Activated CD4-positive, alpha-beta T cell treated with anti-CD3 and anti-CD28 coated beads for 36 hours (primary cell): ENCODE measurements around the gene NCOA7. TPM values are rescaled to one million over a fixed set of nuclear protein-coding genes. Genes with fewer than 3 reads are reported as not detected.
"Not testable (repeated sequence)": the region's sequence is repeated elsewhere in the genome, so short reads cannot be mapped to it uniquely, and the experiment has no call there.

ENCODE experiments used
- ATAC-seq: fragments of 200-7000 bp; cut with Tn5 transposase; one replicate; pipeline ENCODE4 v1.10.0; 2021; ENCODE audit warnings: mild to moderate bottlenecking, moderate library complexity
- CTCF ChIA-PET: fragments of 350-600 bp; sonication (Branson Sonifier 250); formaldehyde crosslinking; loops from one replicate; lab custom pipeline; 2021; ENCODE audit warnings: antibody characterized with exemption; lab: Charles Lee
- POLR2A ChIA-PET: fragments of 350-600 bp; sonication (Branson Sonifier 250); formaldehyde crosslinking; loops from one replicate; lab custom pipeline; 2021; ENCODE audit warnings: antibody characterized with exemption, inconsistent platforms; lab: Charles Lee
- DNase-seq: peaks from one replicate; pipeline ENCODE4 v3.0.0-alpha.2; 2020
- H3K27ac Mint-ChIP-seq: one replicate; pipeline ENCODE4 v1.8.0; 2021; ENCODE audit warnings: mixed read lengths
- H3K27me3 Mint-ChIP-seq: one replicate; pipeline ENCODE4 v1.8.0; 2021; ENCODE audit warnings: mixed read lengths
- H3K36me3 Mint-ChIP-seq: one replicate; pipeline ENCODE4 v1.8.0; 2021; ENCODE audit warnings: low read depth, mixed read lengths
- H3K4me1 Mint-ChIP-seq: one replicate; pipeline ENCODE4 v1.8.0; 2021; ENCODE audit warnings: mixed read lengths
- H3K4me3 Mint-ChIP-seq: one replicate; pipeline ENCODE4 v1.8.0; 2021; ENCODE audit warnings: mild to moderate bottlenecking, moderate library complexity, mixed read lengths
- H3K9me3 Mint-ChIP-seq: one replicate; pipeline ENCODE4 v1.8.0; 2021; ENCODE audit warnings: low read depth, mixed read lengths
- intact Hi-C, 2 experiments: fragments of 100-400 bp; cut with DNase I in 1 of 2; cut with micrococcal nuclease in 1 of 2; formaldehyde crosslinking; loops; one replicate each; pipeline versions ENCODE4 v1.14.2 to v1.15.1; 2022 to 2024; cut with DNase I, micrococcal nuclease
- total RNA-seq, 2 experiments: library from RNA; stranded (reverse); gene quantifications; one replicate each; pipeline ENCODE4 v1.2.3, GENCODE V29; 2021

NCOA7 gene
- total RNA-seq, 2 experiments from 2014 or later = 54.3 to 67.4 TPM

DNA sequence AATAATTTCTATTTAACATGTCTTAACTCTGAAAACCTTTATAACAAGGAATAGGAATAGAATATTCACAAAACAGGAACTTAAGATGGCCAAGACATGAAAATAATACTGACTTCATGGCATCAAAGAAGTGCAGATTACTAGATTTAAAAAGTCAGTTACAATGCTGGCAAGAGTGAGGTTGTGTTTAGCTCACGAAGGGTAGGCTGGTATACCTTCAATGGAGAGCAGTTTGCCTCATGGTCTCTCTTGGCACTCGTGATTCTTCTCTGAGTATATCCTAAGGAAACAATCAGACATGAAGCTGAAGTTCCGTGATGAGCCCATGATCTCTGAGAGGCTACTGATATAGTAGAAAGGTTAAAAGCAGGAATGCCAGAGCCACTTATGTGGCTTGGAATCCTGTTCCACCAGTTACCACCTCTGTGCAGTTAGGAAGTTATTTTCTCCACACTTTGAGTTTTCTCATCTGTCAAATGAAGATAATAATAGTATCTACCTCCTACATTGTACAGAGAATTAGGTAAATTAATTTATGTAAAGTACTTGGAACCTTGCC, 7.2 kb downstream of the NCOA7 start:
- CTCF ChIA-PET = no interaction called here

GRCh38 chr6:125798734-125799508, 8.2 kb downstream of the NCOA7 start:
- ATAC-seq (no peak), DNase-seq (no peak)
- no peaks in the 10 kb centered on the region for H3K27me3 Mint-ChIP-seq
- ChIA-PET POLR2A (no interaction called here), CTCF (interaction anchor here (0.5 kb wide), 1 partner anchor 187 kb away, joined by 3 read pairs; the partner anchor contains the start of gene TRMT11)
- intact Hi-C loops = no loop called here
- peaks cover 52% of the 10 kb centered on the region for H3K4me1 Mint-ChIP-seq
- H3K36me3 Mint-ChIP-seq = peaks cover 35% of the 10 kb centered on the region
- H3K27ac Mint-ChIP-seq = no peak overlapping the region
- H3K9me3 Mint-ChIP-seq = no peaks in the 10 kb centered on the region
- no peak overlapping the region for H3K4me3 Mint-ChIP-seq

More for the DNA sequence above, 7.2 kb downstream of the NCOA7 start:
- Mint-ChIP-seq H3K36me3 (peaks cover 35% of the 10 kb centered on the region), H3K4me3 (no peak overlapping the region), H3K9me3 (no peaks in the 10 kb centered on the region), H3K27me3 (no peaks in the 10 kb centered on the region), H3K4me1 (peaks cover 53% of the 10 kb centered on the region), H3K27ac (no peak overlapping the region)
- POLR2A ChIA-PET = no interaction called here
- ATAC-seq (no peak), DNase-seq (no peak)
- intact Hi-C loops = no loop called here

- ATAC-seq (no peak), DNase-seq (no peak)
- ChIA-PET CTCF (interaction anchor here (1.7 kb wide), 1 partner anchor 96 kb away, joined by 6 read pairs; no protein-coding TSS in a partner anchor), POLR2A (no interaction called here)
- Mint-ChIP-seq H3K36me3 (peaks cover 29% of the 10 kb centered on the region), H3K27ac (no peak overlapping the region), H3K27me3 (no peaks in the 10 kb centered on the region), H3K9me3 (no peaks in the 10 kb centered on the region), H3K4me1 (peaks cover 62% of the 10 kb centered on the region), H3K4me3 (no peak overlapping the region)
- intact Hi-C loops = loop anchor here in 1 of 2 experiments (1.0 kb wide), 1 partner anchor 8 kb away; no protein-coding TSS in a partner anchor
Measured at GRCh38 chr6:125802383-125802782, 11.6 kb downstream of the NCOA7 start.

- no peak overlapping the region for H3K4me3 Mint-ChIP-seq
- peaks cover 62% of the 10 kb centered on the region for H3K4me1 Mint-ChIP-seq
- intact Hi-C loops = loop anchor here in 1 of 2 experiments (1.0 kb wide), 1 partner anchor 9 kb away; no protein-coding TSS in a partner anchor
- DNase-seq (no peak), ATAC-seq (no peak)
- no peak overlapping the region for H3K27ac Mint-ChIP-seq
- no peaks in the 10 kb centered on the region for H3K27me3 Mint-ChIP-seq
- peaks cover 26% of the 10 kb centered on the region for H3K36me3 Mint-ChIP-seq
- H3K9me3 Mint-ChIP-seq = no peaks in the 10 kb centered on the region
- ChIA-PET POLR2A (no interaction called here), CTCF (no interaction called here)
Measured at GRCh38 chr6:125802943-125803377, 12.2 kb downstream of the NCOA7 start.

DNA sequence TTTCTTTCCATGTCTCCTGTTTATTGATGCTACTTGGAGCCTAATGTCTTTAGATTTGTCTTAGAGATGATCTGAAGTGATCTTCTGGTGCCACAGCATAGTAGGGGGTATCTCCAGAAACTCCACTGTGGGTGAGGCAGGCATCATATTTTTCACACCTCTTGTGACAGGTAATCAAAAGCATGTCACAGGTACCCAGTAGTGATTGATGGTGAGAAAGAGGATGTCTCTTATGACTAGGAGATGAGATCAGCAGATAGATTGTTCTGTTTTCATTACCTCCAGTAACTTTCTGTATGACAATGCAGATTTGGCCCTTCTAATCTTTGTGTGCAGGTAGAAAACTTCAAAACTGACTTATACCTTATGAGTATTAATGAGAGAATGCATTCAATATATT, 13.5 kb downstream of the NCOA7 start:
- ChIA-PET POLR2A (interaction anchor here (1.1 kb wide), 1 partner anchor 11 kb away, joined by 3 read pairs; no protein-coding TSS in a partner anchor), CTCF (interaction anchor here (2.1 to 4.7 kb wide), 2 partner anchors 9 to 14 kb away, joined by 12 to 33 read pairs; partner anchors contain the start of gene NCOA7)
- H3K27me3 Mint-ChIP-seq = no peaks in the 10 kb centered on the region
- peaks cover 67% of the 10 kb centered on the region for H3K4me1 Mint-ChIP-seq
- no peak overlapping the region for H3K4me3 Mint-ChIP-seq
- H3K9me3 Mint-ChIP-seq = no peaks in the 10 kb centered on the region
- H3K36me3 Mint-ChIP-seq = peaks cover 29% of the 10 kb centered on the region
- DNase-seq (peak; percentile 54), ATAC-seq (peak; percentile 79)
- intact Hi-C loops = loop anchor here in 1 of 2 experiments (1.0 kb wide), 1 partner anchor 13 kb away; no protein-coding TSS in a partner anchor
- no peak overlapping the region for H3K27ac Mint-ChIP-seq

- not testable (repeated sequence) for H3K4me3 Mint-ChIP-seq, H3K9me3 Mint-ChIP-seq, H3K27me3 Mint-ChIP-seq, DNase-seq, H3K27ac Mint-ChIP-seq, ATAC-seq
- POLR2A ChIA-PET = interaction anchor here (1.1 kb wide), 1 partner anchor 12 kb away, joined by 3 read pairs; no protein-coding TSS in a partner anchor
- CTCF ChIA-PET = interaction anchor here (0.8 to 4.7 kb wide), 3 partner anchors 10 to 53 kb away, joined by 5 to 33 read pairs (median 12); partner anchors contain the start of gene NCOA7
- Mint-ChIP-seq H3K4me1 (peaks cover 72% of the 10 kb centered on the region), H3K36me3 (peaks cover 25% of the 10 kb centered on the region)
- intact Hi-C loops = loop anchor here in 1 of 2 experiments (1.0 kb wide), 1 partner anchor 14 kb away; no protein-coding TSS in a partner anchor
Measured at GRCh38 chr6:125804866-125805425, 14.2 kb downstream of the NCOA7 start.

DNA sequence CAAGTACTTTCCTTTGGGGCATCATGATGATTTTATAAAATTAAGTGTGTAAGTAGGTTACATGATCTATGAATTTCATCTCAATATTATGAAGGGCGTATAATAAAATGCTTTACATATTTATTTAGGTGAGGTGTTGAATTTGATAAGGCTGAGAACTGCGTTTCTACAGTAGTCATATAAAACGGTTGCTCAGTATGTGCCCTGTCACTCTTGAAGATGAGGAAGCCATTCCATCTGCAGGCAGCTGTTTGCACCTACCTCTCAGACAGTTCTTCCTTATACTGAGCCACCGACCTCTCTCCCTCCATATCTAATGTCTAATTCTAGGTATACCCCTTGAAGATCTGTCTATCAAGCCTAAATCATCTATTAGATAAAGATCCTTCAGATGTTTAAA, 16.1 kb downstream of the NCOA7 start:
- ChIA-PET POLR2A (interaction anchor here (1.0 kb wide), 1 partner anchor 13 kb away, joined by 5 read pairs; no protein-coding TSS in a partner anchor), CTCF (interaction anchor here (0.7 to 4.7 kb wide), 7 partner anchors 13 to 107 kb away, joined by 3 to 33 read pairs (median 3); partner anchors contain the start of gene NCOA7)
- Mint-ChIP-seq H3K36me3 (peaks cover 27% of the 10 kb centered on the region), H3K4me1 (peaks cover 80% of the 10 kb centered on the region), H3K4me3 (no peak overlapping the region), H3K9me3 (no peaks in the 10 kb centered on the region), H3K27ac (no peak overlapping the region), H3K27me3 (no peaks in the 10 kb centered on the region)
- ATAC-seq (no peak), DNase-seq (no peak)
- intact Hi-C loops = loop anchor here (1.0 to 2.0 kb wide), 3 partner anchors 13 to 103 kb away; partner anchors contain the start of gene NCOA7 (in 1 of the 2)

DNA sequence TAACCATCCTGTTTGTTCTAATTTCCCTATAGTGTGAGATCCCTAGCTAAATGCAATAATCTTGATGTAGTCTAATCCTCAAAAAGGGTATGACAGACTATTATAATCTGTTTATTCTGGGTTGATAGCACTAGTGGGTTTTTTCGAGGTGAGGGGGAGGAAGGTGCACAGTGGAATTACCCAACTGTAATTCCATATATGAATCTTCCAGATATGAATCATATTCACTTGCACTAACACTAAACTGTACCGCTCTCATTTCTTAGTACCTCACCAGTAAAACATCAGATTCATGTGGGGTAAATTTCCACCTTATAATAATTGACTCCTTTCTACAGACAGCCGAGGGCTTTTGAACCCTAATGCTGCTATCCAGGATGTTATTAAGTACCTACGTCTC, 16.5 kb downstream of the NCOA7 start:
- H3K27ac Mint-ChIP-seq = peak overlapping the region; percentile 15
- CTCF ChIA-PET = interaction anchor here (0.7 to 4.7 kb wide), 9 partner anchors 10 to 149 kb away, joined by 3 to 33 read pairs (median 3); partner anchors contain the start of gene NCOA7
- H3K36me3 Mint-ChIP-seq = peaks cover 25% of the 10 kb centered on the region
- H3K27me3 Mint-ChIP-seq = no peaks in the 10 kb centered on the region
- POLR2A ChIA-PET = interaction anchor here (0.7 to 1.0 kb wide), 2 partner anchors 13 to 15 kb away, joined by 5 to 6 read pairs; no protein-coding TSS in a partner anchor
- no peaks in the 10 kb centered on the region for H3K9me3 Mint-ChIP-seq
- intact Hi-C loops = loop anchor here (1.0 to 2.0 kb wide), 3 partner anchors 13 to 103 kb away; partner anchors contain the start of gene NCOA7 (in 1 of the 2)
- peak; percentile 73 for ATAC-seq
- H3K4me3 Mint-ChIP-seq = no peak overlapping the region
- DNase-seq = peak; percentile 38
- H3K4me1 Mint-ChIP-seq = peaks cover 81% of the 10 kb centered on the region

DNA sequence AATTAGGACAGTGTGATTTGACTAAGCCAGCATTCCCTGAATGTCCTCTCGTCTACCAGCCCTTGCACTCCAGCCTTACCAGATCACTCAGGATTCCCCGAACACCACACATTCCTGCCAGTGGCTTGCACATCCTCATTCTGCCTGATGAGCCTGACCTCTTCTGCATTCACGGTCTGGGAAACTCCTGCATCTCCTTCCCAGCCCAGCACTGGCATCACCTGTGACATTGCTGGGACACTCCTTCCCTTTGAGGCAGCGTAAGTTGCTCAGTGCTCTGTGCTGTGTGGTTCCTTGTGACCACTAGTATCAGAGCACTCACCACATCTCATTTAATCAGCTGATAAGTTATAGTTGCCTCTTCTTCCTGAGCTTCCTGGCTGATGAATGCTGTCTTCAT, 17.3 kb downstream of the NCOA7 start:
- intact Hi-C loops = no loop called here
- H3K4me3 Mint-ChIP-seq = no peak overlapping the region
- no peak for DNase-seq
- peaks cover 81% of the 10 kb centered on the region for H3K4me1 Mint-ChIP-seq
- peak overlapping the region; percentile 23 for H3K27ac Mint-ChIP-seq
- peaks cover 25% of the 10 kb centered on the region for H3K36me3 Mint-ChIP-seq
- H3K9me3 Mint-ChIP-seq = no peaks in the 10 kb centered on the region
- no peaks in the 10 kb centered on the region for H3K27me3 Mint-ChIP-seq
- ATAC-seq = no peak
- POLR2A ChIA-PET = no interaction called here
- CTCF ChIA-PET = interaction anchor here (0.9 to 4.7 kb wide), 5 partner anchors 9 to 148 kb away, joined by 3 to 33 read pairs (median 3); partner anchors contain the start of gene NCOA7

DNA sequence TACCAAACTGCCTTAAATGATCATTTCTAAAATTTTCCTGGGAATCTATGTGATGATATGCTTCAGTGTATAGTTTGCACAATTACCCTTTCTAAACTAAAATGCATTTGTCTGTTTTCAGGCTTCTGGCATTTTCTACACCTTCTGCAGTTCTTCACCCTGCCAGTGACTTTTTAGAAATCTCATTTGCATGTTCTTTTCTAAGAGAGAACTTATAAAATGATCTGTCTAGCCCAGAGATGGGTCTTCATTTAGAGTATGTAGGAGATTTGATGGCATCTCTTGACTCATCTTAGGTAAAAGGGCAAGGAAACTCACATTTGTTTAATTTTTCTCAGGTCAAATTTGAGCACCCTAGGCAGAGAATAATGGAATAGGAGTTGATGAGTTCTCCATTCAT, 17.8 kb downstream of the NCOA7 start:
- peaks cover 27% of the 10 kb centered on the region for H3K36me3 Mint-ChIP-seq
- CTCF ChIA-PET = interaction anchor here (0.6 to 4.7 kb wide), 3 partner anchors 15 to 626 kb away, joined by 3 to 33 read pairs (median 11); partner anchors contain the start of gene NCOA7

More for the DNA sequence above, 17.8 kb downstream of the NCOA7 start:
- H3K27me3 Mint-ChIP-seq = no peaks in the 10 kb centered on the region
- no peak overlapping the region for H3K4me3 Mint-ChIP-seq
- ATAC-seq = no peak
- no peaks in the 10 kb centered on the region for H3K9me3 Mint-ChIP-seq
- peaks cover 79% of the 10 kb centered on the region for H3K4me1 Mint-ChIP-seq
- intact Hi-C loops = no loop called here
- DNase-seq = no peak
- peak overlapping the region; percentile 23 for H3K27ac Mint-ChIP-seq
- POLR2A ChIA-PET = no interaction called here
